Fibroblast of villous mesenchyme (primary cell): ENCODE data around the gene IKZF1. TPM values are rescaled to one million over a fixed set of nuclear protein-coding genes. Genes with fewer than 3 reads are reported as not detected.

Source experiments
- DNase-seq: peaks from one replicate; pipeline ENCODE4 v3.0.0-alpha.2; 2010; ENCODE audit warnings: low read depth
- H3K4me3 ChIP-seq: 2 replicates; pipeline ENCODE4 v1.5.1; 2011; ENCODE audit warnings: low read depth, mild to moderate bottlenecking, low read length
- total RNA-seq: library from RNA; depleted of rRNA; stranded (reverse); fragments of >200 nt; gene quantifications from 2 replicates; pipeline ENCODE4 v1.2.3, GENCODE V29; 2012
- TF ChIP-seq, protein P1 (sequence below): IDR thresholded peaks from 2 replicates; pipeline ENCODE4 v1.5.1; 2012; ENCODE audit warnings: low read depth, mild to moderate bottlenecking, low read length; ENCODE audit not compliant: insufficient read depth

IKZF1 gene
- total RNA-seq, 1 donor = not detected

DNA sequence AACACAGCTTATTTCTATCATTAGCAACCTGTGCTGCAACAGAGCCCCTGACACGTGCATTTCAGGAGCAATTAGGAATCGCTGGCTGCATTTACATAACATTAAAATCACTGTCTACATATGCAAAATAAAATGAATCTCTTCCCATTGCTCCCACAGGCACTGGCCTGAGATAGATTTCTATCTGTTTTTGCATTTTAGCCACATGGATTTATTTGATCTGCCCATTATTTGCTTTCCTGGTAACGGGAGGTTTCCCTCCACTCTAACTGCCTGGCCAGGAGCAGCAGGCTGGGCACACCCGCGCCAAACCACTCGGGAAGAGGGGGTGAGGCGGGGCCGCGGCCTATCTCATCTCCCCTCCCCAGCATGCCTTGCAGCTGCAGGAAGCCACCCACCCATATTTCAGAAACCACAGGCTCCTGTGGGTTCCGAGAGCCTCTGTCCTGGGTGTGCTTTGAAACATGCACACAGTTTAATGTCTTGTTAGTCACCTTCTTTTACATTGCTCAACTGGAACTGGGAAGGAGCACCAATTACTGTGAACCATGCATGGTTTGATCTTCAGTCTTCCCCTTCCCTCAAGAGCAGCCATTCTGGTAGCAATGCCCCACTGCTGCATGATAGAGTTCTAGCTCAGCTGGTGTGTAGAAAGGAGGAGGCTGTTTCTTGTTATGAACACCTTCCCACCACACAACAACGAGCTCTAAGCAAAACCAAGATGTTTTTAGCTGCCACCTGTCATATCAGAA, 37.7 kb upstream of the IKZF1 start:
- DNase-seq = no peak
- TF ChIP-seq, protein P1, sequence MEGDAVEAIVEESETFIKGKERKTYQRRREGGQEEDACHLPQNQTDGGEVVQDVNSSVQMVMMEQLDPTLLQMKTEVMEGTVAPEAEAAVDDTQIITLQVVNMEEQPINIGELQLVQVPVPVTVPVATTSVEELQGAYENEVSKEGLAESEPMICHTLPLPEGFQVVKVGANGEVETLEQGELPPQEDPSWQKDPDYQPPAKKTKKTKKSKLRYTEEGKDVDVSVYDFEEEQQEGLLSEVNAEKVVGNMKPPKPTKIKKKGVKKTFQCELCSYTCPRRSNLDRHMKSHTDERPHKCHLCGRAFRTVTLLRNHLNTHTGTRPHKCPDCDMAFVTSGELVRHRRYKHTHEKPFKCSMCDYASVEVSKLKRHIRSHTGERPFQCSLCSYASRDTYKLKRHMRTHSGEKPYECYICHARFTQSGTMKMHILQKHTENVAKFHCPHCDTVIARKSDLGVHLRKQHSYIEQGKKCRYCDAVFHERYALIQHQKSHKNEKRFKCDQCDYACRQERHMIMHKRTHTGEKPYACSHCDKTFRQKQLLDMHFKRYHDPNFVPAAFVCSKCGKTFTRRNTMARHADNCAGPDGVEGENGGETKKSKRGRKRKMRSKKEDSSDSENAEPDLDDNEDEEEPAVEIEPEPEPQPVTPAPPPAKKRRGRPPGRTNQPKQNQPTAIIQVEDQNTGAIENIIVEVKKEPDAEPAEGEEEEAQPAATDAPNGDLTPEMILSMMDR = no peak
- no peak overlapping the region for H3K4me3 ChIP-seq

DNA sequence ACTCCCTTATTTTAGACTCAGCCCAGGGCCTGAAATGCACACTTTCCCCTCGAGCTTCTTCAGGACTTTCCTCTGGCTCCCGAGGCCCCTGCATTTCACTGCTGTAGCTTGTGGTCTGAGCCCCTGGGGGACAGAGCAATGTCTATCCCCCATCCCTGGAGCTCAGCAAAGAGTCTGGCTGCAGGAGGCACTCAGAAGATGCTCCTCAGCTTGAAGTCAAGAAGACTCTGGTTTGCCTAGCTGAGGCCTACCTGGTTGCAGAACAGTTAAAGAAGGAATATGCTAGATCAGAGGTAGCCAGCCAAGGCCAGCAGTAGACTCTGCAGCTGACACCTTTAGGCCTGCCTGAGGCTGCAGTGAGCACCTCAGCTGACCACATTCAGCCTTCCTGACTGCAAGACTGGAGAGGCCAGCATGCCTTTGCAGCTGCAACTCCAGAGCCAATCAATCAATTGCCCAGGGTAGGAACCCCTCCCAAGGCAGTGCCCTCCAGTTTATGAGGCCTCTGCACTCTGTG, 36.9 kb upstream of the IKZF1 start:
- no peak for DNase-seq
- H3K4me3 ChIP-seq = no peak overlapping the region
- TF ChIP-seq, protein P1 = no peak

DNA sequence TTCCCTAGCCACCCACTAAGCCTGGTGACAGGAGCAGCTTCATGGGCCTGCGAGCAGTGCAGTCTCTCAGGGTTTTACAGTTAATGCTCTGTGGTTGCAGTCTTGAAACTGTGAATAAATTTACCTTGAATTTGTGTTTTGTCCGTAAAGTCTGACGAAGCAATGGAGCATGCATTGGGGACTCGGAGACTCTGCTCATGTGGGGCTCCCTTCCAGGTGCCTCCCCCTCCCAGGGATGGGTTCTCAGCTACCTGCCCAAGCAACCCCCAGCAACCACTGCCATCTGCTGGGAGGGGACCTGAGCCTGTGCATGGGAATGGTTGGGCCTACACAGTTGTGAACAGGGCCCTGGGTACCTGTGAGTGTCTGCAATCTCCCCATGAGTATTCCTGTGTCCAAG, 36.3 kb upstream of the IKZF1 start:
- no peak for DNase-seq
- no peak overlapping the region for H3K4me3 ChIP-seq
- TF ChIP-seq, protein P1 = no peak

DNA sequence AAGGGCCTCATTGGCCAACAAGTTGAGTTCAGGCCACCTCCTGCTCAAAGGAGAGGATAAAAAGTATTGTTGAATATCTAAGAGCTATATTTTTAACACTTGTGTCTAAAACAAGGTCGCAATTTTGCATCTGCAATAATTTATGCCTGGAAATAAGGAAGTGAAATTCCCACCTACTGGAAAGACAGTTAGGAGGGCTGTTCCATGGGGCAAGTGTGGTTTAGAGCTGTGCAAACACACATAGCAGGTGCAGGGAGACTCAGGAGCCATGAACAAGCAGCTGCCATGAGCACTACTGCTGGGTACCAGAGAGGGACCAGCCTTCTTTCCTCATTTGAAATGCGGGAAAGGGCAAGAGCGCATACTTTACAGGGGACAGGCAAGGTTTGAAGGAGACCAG, 35.5 kb upstream of the IKZF1 start:
- TF ChIP-seq, protein P1 = no peak
- DNase-seq = no peak
- H3K4me3 ChIP-seq = no peak overlapping the region

DNA sequence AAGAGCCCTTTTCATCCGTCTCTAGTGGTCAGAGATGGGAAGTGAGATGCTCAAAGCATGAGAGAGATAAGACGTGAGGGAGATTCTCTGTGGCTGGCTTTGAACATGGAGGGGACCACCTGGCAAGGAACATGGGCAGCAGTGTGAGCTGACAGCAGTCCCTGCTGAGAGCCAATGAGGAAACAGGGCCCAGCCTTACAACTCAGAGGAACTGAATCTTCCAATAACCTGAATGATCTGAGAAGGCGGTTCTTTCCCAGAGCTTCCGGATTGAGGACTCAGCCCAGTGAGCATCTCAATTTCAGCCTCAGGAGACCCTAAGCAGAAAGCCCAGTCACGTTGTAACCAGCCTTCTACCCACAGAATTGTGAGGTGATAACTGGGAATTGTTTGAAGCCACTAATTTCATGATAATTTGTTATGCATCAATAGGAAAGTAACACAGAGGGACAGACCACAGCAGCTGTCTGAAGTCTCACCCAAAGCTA, 33.9 kb upstream of the IKZF1 start:
- TF ChIP-seq, protein P1 = no peak

DNA sequence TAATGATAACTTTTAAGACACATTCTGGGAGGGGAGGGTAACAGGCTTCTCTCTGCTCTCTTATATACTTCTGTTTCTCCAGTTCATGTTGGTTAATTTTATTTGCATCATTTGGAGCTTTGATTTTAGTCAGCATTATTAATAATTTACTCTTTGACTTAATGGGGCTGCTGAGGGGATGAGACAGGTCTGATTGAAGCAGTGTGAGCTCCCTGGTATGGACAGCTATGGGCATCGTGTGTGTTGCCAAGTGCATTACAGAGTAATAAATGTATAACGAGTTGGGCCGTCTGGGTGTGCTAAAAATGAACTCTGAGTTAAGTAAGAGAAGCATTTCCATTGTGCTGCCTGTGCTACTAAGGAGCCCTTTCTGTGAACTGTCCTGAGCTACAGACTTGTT, 31.7 kb upstream of the IKZF1 start:
- TF ChIP-seq, protein P1 = no peak
- no peak for DNase-seq
- H3K4me3 ChIP-seq = no peak overlapping the region

More for the DNA sequence above, 33.9 kb upstream of the IKZF1 start:
- no peak overlapping the region for H3K4me3 ChIP-seq
- no peak for DNase-seq
